Ammon's horn (tissue), 1 donor: ENCODE results near the gene PPP1CC.
"Not testable (repeated sequence)": the region's sequence is repeated elsewhere in the genome, so short reads cannot be mapped to it uniquely, and the experiment has no call there.

Source experiments
- DNase-seq: peaks from one replicate; pipeline ENCODE4 v3.0.0-alpha.2; 2016; ENCODE audit warnings: low spot score

The PPP1CC gene

DNA sequence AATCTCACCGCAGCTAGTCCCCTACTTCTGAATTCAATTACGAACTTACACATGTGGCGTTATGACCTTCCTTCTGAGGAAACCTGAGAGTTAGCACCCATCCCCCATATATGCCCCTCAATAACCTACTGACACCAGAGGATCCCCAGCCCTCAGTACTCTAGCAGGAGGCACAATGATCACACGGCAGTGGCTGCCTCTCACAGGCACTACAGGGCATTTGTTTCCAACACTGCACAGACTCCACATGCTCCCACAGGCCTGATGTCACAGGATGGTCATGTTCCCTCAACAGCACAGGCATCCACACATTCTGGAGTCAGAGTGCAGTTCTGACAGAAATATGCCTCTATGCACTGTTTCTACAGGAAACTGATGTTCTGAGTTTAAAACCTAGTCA lies 17.4 kb downstream of the PPP1CC start:
- no peak for DNase-seq

- not testable (repeated sequence) for DNase-seq
These were observed 19.8 kb downstream of the PPP1CC start for GRCh38 chr12:110722892-110723291.

DNA sequence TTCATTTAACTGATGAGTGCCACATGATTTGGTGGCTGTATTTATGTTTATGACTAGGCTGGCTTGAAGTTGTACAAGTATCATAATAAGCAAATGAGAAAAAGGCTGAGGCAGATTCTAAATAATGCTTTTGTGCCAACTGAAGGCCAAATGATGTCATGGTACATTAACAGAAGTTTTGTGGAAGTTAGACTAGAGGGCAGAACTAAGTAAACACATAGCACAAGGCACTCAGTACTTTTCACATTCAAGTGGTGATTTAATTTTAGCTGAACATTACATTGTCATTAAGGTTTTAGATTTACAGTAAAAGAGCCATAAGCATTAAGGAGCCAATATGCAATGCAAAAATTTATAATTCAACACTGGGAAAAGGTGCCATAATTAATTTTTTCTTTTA lies 21.1 kb downstream of the PPP1CC start:
- no peak for DNase-seq

- no peak for DNase-seq
These were observed 22.2 kb downstream of the PPP1CC start for GRCh38 chr12:110720516-110720915.

DNA sequence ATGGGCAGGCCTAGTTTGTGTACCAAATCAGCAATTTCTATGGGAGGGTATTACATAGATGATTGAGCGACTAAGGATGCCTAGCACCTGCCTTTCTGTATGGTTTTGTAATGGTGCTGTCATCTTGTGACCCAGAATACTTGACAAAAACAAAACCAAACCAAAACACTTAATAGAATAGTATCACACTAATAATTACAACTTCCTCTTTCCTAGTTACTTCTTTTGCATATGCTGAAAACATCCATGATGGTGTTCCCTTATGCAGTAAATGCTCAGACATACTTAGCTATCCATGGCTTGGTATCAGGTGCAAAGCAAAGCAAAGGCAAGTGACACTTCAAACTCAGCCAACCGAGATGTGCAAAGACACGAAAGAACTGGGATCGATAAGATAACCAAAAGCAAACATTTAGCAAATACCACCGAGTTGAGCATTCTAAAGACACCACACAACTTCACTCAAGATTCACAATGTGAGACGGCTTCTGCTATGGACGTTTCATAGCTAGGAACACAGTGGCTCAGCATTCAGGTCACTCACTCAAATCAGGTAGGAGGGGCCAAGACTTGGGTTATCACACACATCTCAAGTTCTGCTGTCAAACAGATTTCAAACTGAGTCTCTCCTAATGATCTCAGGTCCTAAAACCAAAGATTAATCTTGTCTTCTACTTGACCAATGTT lies 24.3 kb downstream of the PPP1CC start:
- no peak for DNase-seq

GRCh38 chr12:110717037-110717436 lies 25.7 kb downstream of the PPP1CC start:
- DNase-seq: no peak

GRCh38 chr12:110708917-110709316 lies 33.8 kb downstream of the PPP1CC start:
- DNase-seq: no peak

GRCh38 chr12:110705309-110705708 lies 37.4 kb downstream of the PPP1CC start:
- no peak for DNase-seq

DNA sequence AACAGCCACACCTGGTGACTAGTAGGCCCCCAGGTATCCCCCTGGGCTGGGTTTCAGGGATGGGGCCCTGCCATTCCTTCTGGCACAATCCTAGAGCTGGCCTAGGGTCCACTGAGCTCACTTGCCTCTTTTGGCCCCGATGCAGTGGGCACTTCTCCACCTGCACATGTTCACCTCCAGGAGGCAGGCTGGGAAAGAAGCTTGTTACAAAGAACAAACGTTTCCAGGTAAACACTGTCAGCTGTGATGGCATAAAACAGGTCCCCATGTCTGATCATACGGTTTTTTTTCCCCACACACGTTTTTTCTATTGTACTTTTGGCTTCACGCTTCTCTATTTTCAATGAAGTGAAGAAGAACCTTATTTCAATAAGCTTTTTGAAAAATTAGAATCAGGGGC lies 37.9 kb downstream of the PPP1CC start:
- DNase-seq: no peak

GRCh38 chr12:110704231-110704630 lies 38.5 kb downstream of the PPP1CC start:
- no peak for DNase-seq

DNA sequence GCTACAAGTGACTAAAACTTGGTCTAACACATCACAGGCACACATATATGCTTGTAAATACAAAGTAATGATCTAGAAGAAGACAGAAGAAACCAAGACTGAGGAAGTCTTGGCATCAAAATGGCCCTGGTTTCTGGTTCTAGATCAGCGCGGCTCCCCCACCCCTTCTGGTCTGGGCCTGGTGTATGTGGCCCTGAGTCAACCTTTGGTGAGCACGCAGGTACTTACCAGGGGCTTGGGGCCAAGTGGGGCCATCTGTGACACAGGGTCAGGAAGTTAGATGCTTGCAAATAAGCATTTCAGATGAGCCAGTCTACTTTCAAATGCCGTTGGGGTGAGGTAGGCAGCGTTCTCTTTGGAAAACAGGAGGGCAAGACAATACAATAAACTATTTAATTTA lies 40.6 kb downstream of the PPP1CC start:
- no peak for DNase-seq

GRCh38 chr12:110699591-110700445 lies 42.9 kb downstream of the PPP1CC start:
- peak; percentile 43 for DNase-seq

GRCh38 chr12:110698171-110698902 lies 44.4 kb downstream of the PPP1CC start:
- DNase-seq: peak; percentile 77

GRCh38 chr12:110697236-110697635 lies 45.5 kb downstream of the PPP1CC start:
- no peak for DNase-seq

DNA sequence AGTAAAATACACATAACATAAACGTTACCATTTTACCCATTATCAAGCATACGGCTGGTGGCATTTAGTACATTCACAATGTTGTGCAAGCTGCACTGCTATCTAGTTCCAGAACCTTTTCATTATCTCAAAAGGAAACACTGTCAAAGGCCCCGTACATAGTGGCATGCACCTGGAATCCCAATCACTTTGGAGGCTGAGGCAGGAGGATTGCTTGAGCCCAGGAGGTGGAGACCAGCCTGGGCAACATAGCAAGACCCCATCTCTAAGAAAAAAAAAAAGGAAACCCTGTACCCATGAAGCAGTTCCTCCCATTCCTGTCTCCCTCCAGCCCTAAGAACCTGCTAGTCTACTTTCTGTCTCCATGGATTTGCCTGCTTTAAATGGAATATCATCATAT lies 46.4 kb downstream of the PPP1CC start:
- no peak for DNase-seq

DNA sequence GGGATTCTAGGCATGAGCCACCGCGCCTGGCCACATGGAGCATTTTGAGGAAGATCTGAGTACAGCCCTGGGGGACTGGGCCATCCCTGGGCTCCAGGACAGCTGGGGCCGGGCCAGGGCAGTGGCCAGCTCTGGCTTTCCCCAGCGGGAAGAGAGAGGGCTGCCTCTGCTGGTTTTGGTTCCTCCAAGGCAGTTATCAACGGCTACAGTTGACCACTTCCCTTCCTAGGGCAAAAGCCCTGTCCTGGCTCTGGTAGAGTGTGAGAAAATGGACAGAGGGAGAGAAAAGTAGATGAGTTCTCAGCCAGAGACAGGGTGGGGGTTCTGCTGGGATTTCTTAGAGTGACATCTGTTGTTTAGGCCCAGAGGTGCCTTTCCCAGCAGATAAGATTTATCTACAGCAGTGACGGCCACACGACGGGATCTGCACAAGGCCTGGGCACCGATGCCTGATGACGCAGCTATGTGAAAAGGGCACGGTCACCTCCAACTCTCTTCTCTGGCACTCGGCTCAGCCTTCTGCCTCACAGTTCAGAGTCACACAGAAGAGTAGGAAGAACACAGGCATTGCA lies 48.3 kb downstream of the PPP1CC start:
- DNase-seq: peak; percentile 67

GRCh38 chr12:110693731-110694130 lies 49.0 kb downstream of the PPP1CC start:
- DNase-seq: peak; percentile 52

GRCh38 chr12:110690127-110690430 lies 52.6 kb downstream of the PPP1CC start:
- no peak for DNase-seq

DNA sequence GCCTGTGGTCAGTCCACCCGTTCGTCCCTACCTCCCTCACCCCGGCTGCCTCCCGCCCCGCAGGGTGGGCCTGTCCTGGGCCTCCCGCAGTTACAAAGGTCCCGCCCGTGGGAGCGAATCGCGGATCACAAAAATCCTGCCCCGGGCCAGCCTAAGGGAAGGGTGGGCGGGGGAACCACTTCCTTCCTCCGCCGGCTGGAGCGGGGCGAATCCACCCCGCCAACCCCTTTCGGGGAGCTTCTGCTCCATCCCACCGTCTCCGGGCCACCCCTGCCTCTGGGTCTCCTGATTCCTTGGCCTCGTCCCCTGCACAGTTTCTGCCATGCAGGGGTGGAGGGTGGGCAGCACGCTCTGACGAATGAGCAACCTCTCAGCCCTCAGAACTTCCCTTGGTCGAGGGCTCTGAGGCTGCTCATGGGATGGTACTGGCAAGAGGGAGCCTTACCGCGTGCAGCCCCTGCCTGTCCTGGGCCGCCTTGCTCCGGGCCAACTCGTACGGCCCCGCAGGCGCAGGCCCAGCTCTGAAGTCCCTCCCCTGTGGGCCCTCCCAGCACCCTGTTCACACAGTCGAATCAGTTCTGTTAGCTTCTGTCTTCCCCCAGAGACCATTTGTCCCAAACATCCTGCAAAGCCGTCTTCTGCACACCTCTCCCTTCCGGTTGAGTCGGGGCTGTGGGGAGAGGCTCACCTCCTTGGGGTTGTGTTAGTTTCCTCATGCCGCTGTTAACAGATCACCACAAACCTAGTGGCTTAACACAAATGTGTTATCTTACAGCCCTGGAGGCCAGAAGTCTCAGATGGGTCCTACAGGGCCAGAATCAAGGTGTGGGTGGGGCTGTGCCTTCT lies 53.2 kb downstream of the PPP1CC start:
- peak; percentile 31 for DNase-seq

DNA sequence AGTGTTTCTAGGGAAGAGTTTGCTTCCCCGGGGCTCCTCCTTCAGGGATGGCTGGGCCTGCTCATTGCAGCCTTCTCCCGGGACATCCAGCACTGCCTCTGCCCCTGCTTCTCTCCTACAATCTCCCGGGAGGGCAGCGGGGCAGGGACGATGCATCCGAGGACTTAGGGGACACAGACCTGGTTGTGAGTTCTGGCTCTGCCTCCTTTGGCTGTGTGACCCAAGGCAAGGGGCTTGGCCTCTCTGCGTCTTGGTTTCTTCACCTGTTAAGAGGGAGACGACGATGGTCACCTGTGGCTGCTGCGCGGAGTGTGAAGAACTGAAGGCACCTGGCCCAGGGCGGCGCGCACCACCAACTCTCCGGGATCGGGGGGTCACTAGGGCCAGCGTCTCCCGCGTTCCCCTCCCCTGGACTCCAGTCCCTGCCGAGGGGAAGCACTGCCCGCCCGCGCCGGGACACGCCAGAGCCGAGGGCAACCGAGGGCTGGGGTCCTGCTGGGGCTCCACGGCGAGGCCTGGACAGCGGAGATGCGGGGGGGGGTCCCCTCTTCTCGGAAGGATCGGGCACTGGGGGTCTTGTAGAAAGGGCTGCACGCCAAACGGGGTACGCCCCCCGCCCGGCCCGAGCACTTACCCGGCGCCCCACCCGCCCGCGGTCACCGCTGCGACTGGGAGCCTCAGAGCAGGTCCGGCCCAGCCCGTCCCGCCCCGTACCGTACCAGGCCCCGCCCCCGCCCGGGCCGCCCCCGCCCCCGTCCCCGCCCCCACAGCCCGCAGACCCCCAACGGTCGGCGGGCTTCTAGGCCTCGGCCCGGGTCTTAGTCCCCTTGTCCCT lies 54.0 kb downstream of the PPP1CC start, which contains the start of gene HVCN1:
Gene HVCN1 (minus strand): TSS at position 670 of the 835 bp plus-strand sequence. CDS start 5,870 bp downstream, outside the sequence.
- DNase-seq: peak; percentile 49
